GM06990 (cell line): ENCODE results near the gene MYH3.

Experiments
- DNase-seq: peaks from one replicate; pipeline ENCODE4 v3.0.0-alpha.2; 2011; ENCODE audit not compliant: insufficient read length; ENCODE audit errors: extremely low read depth
- H3K27me3 ChIP-seq: replicated peaks from 2 replicates; pipeline ENCODE4 v1.6.0; 2011; ENCODE audit warnings: low read length; ENCODE audit not compliant: control insufficient read depth, insufficient read depth
- H3K36me3 ChIP-seq: 2 replicates; pipeline ENCODE4 v1.5.1; 2011; ENCODE audit warnings: low read length; ENCODE audit not compliant: control insufficient read depth, insufficient read depth
- H3K4me3 ChIP-seq: replicated peaks from 2 replicates; pipeline ENCODE4 v1.5.1; 2011; ENCODE audit warnings: low read depth, mild to moderate bottlenecking, control low read depth, low read length
- TF ChIP-seq, protein P1 (sequence below): IDR thresholded peaks from 2 replicates; pipeline ENCODE4 v1.5.1; 2011; ENCODE audit warnings: low read length, control low read depth, mild to moderate bottlenecking, inconsistent platforms; ENCODE audit not compliant: insufficient read depth, poor library complexity, severe bottlenecking

MYH3 gene

GRCh38 chr17:10657148-10657547 is at the start of gene MYH3:
Gene MYH3, minus strand, starts transcription at chr17:10657309. Its CDS starts 2,245 bp downstream, at chr17:10655064.
- TF ChIP-seq, protein P1, sequence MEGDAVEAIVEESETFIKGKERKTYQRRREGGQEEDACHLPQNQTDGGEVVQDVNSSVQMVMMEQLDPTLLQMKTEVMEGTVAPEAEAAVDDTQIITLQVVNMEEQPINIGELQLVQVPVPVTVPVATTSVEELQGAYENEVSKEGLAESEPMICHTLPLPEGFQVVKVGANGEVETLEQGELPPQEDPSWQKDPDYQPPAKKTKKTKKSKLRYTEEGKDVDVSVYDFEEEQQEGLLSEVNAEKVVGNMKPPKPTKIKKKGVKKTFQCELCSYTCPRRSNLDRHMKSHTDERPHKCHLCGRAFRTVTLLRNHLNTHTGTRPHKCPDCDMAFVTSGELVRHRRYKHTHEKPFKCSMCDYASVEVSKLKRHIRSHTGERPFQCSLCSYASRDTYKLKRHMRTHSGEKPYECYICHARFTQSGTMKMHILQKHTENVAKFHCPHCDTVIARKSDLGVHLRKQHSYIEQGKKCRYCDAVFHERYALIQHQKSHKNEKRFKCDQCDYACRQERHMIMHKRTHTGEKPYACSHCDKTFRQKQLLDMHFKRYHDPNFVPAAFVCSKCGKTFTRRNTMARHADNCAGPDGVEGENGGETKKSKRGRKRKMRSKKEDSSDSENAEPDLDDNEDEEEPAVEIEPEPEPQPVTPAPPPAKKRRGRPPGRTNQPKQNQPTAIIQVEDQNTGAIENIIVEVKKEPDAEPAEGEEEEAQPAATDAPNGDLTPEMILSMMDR, result no peak
- Histone ChIP-seq H3K4me3 (no peak within 1 kb of the TSS), H3K36me3 (no peaks in the 10 kb centered on the region), H3K27me3 (no peaks in the 10 kb centered on the region)
- DNase-seq, result no peak

DNA sequence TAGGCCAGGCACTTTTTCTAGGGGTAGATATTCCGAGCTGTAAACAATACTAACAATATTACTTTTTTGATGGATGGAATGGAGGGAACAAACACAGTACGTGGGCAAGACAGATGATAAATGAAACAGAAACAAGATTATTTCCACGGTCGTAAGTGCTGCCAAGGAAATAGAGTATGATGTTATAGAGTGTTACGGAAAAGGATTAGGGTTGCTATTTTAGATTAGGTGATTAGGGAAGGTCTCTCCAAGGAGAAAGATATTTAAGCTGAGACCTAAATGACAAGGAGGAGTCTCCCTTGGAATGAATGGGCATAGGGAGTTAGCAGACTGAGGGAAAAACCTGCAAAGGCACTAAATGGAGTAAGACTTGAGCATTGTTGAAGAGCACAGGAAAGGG is 48.6 kb upstream of the MYH3 start:
- Histone ChIP-seq H3K36me3 (peaks cover 7% of the 10 kb centered on the region), H3K27me3 (no peaks in the 10 kb centered on the region), H3K4me3 (no peak overlapping the region)
- DNase-seq, result no peak
- TF ChIP-seq, protein P1, result no peak

DNA sequence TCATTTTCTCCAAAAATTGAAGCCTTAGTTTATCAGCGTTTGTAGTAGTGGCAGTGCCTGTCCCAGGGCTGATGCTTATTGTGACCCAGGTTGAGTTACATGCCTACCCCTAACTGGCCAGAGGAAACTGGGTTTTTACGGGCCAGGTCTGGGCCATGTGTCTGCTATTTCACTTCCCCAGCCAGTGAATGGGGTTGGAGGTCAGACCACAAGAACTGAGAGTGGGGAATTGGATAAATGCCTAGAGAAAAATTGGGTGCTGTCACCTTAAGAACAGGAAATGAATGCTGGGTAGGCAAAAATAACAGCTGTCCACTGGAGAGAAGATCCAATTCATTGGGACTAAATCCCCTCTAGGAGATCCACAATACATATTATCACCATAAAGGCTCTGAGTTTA is 45.5 kb upstream of the MYH3 start:
- Histone ChIP-seq H3K4me3 (no peak overlapping the region), H3K27me3 (no peaks in the 10 kb centered on the region), H3K36me3 (peaks cover 4% of the 10 kb centered on the region)
- DNase-seq, result no peak
- TF ChIP-seq, protein P1, result no peak

GRCh38 chr17:10699856-10700255 is 42.7 kb upstream of the MYH3 start:
- peaks cover 2% of the 10 kb centered on the region for H3K36me3 ChIP-seq
- no peaks in the 10 kb centered on the region for H3K27me3 ChIP-seq
- DNase-seq, result no peak
- TF ChIP-seq, protein P1, result no peak
- H3K4me3 ChIP-seq, result no peak overlapping the region

DNA sequence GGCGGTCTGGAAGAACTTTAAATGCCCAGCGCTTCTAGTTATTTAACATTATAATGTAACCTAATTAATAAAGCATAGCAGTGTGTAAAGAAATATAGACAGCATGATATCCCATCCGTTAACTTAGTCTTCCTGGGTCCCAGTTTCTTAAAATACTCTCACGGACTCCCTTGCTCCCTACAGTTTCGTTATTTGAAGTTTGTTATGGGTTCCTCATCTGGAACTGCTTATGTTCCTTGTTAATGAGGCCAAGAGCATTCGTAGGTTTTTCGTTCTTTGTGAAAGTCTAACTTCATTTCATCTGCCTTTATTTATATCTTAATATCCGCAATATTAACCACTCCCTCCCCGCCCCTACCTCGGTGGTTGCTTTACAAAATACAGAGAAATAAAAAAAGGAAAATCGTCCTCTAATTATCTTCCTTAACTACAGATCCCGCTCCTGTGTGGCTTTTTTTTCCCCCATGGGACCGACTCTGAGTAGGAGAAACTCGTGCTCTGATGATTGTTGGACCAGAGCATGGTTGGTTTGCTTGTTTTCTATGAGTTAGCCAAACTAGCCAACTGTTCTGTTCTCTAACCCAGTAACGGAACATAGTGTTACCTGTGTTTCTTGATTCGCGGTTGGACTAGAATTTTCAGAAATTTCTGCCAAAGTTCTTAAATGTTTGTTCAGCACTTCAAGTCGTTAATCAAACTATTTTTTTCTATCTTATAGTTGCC is 41.1 kb upstream of the MYH3 start:
- DNase-seq, result no peak
- no peaks in the 10 kb centered on the region for H3K27me3 ChIP-seq
- TF ChIP-seq, protein P1, result no peak
- peaks cover 2% of the 10 kb centered on the region for H3K36me3 ChIP-seq
- H3K4me3 ChIP-seq, result peak overlapping the region; percentile 95
